PC-9 (cell line): ENCODE measurements around the gene CLASRP. TPM values are rescaled to one million over a fixed set of nuclear protein-coding genes. Genes with fewer than 3 reads are reported as not detected.

Source experiments
- BruUV-seq: library from RNA; stranded (reverse); fragments of 400-500 nt; replicated peaks from 2 replicates; lab custom pipeline; 2021; lab: Mats Ljungman, UMichigan
- CTCF ChIA-PET: fragments of 300-600 bp; sonication (Branson Sonifier 250); formaldehyde crosslinking; loops from one replicate; lab custom pipeline; 2022; ENCODE audit warnings: antibody characterized with exemption; lab: Charles Lee
- POLR2A ChIA-PET: fragments of 300-600 bp; sonication (Branson Sonifier 250); formaldehyde crosslinking; loops from one replicate; lab custom pipeline; 2022; ENCODE audit warnings: antibody characterized with exemption; ENCODE audit not compliant: unreplicated experiment; lab: Charles Lee
- DNase-seq, 2 experiments: peaks; one replicate each; pipeline versions ENCODE4 v3.0.0 to v3.0.0-alpha.2; 2015 to 2022; ENCODE audit warnings: mixed read lengths in 1 of 2
- H2AFZ ChIP-seq: fragments of 200-600 bp; sonication (generic); 2 replicates; pipeline ENCODE4 v1.8.1; 2017; ENCODE audit warnings: antibody characterized with exemption
- H3F3A ChIP-seq: fragments of 200-600 bp; sonication (generic); 2 replicates; pipeline ENCODE4 v1.8.1; 2017; ENCODE audit warnings: antibody characterized with exemption, mild to moderate bottlenecking, low read depth; ENCODE audit not compliant: insufficient read depth
- H3K27ac ChIP-seq: fragments of 200-600 bp; sonication (generic); 2 replicates; pipeline ENCODE4 v1.6.1; 2016; ENCODE audit warnings: mixed run types
- H3K27me3 ChIP-seq: fragments of 200-600 bp; sonication (generic); 2 replicates; pipeline ENCODE4 v1.6.1; 2016; ENCODE audit warnings: low read depth, mixed run types; ENCODE audit not compliant: insufficient read depth
- H3K36me3 ChIP-seq: fragments of 200-600 bp; sonication (generic); 2 replicates; pipeline ENCODE4 v1.6.1; 2016; ENCODE audit warnings: low read depth, mixed run types
- H3K4me1 ChIP-seq: fragments of 200-600 bp; sonication (generic); replicated peaks from 2 replicates; pipeline ENCODE4 v1.6.1; 2016; ENCODE audit warnings: mixed run types; ENCODE audit not compliant: insufficient read depth
- H3K4me2 ChIP-seq: fragments of 200-600 bp; sonication (generic); 2 replicates; pipeline ENCODE4 v1.6.1; 2017; ENCODE audit warnings: mixed run types
- H3K4me3 ChIP-seq: fragments of 200-600 bp; sonication (generic); 2 replicates; pipeline ENCODE4 v1.6.1; 2016; ENCODE audit warnings: mixed run types
- H3K79me2 ChIP-seq: fragments of 200-600 bp; sonication (generic); 2 replicates; pipeline ENCODE4 v1.6.1; 2017; ENCODE audit warnings: low read depth, mixed run types
- H3K9me2 ChIP-seq: fragments of 200-600 bp; sonication (generic); 2 replicates; pipeline ENCODE4 v1.8.1; 2017; ENCODE audit warnings: mild to moderate bottlenecking; ENCODE audit not compliant: insufficient read depth
- H3K9me3 ChIP-seq: fragments of 200-600 bp; sonication (generic); 2 replicates; pipeline ENCODE4 v1.8.1; 2016; ENCODE audit warnings: low read depth; ENCODE audit not compliant: insufficient read depth
- H4K20me1 ChIP-seq: fragments of 200-600 bp; sonication (generic); 2 replicates; pipeline ENCODE4 v1.8.1; 2017; ENCODE audit not compliant: insufficient read depth
- CTCF ChIP-seq: fragments of 200-600 bp; sonication (generic); conservative IDR thresholded peaks from 2 replicates; pipeline ENCODE4 v1.6.1; 2017; ENCODE audit warnings: mixed run types, antibody characterized with exemption, mild to moderate bottlenecking, moderate library complexity
- EZH2 ChIP-seq: fragments of 200-600 bp; sonication (generic); IDR thresholded peaks from 2 replicates; pipeline ENCODE4 v1.8.0; 2017; ENCODE audit warnings: antibody characterized with exemption, low read depth
- intact Hi-C: fragments of 100-400 bp; cut with micrococcal nuclease; formaldehyde crosslinking; loops from one replicate; pipeline ENCODE4 v1.10.0; 2022; ENCODE audit not compliant: unreplicated experiment
- total RNA-seq: library from RNA; stranded (reverse); gene quantifications from 2 replicates; pipeline ENCODE4 v1.2.3, GENCODE V29; 2021

The CLASRP gene
- total RNA-seq, 1 experiment from 2014 or later, result 76.8 TPM

GRCh38 chr19:45037393-45038169 is 1.3 kb upstream of the CLASRP start:
- H3K27me3 ChIP-seq, result no peaks in the 10 kb centered on the region
- TF ChIP-seq CTCF, result no peak
- H3K4me3 ChIP-seq, result no peak overlapping the region
- intact Hi-C loops, result no loop called here
- peaks cover 36% of the 10 kb centered on the region for H3K79me2 ChIP-seq
- H3K4me1 ChIP-seq, result peaks cover 12% of the 10 kb centered on the region
- peaks cover 21% of the 10 kb centered on the region for H3K36me3 ChIP-seq
- no peak overlapping the region for H2AFZ ChIP-seq
- no peaks in the 10 kb centered on the region for H3K9me2 ChIP-seq
- no peak overlapping the region; the same call in 1 of the 2 replicates for H3K4me2 ChIP-seq
- peaks cover 19% of the 10 kb centered on the region; the same call in 1 of the 2 replicates for H3F3A ChIP-seq
- no peak overlapping the region for H3K27ac ChIP-seq
- no peak for DNase-seq
- H4K20me1 ChIP-seq, result peaks cover 31% of the 10 kb centered on the region
- POLR2A ChIA-PET, result no interaction called here
- CTCF ChIA-PET, result interaction anchor here (0.6 kb wide), 1 partner anchor 31 kb away, joined by 8 read pairs; no protein-coding TSS in a partner anchor
- no peaks in the 10 kb centered on the region for H3K9me3 ChIP-seq
- no TSS peak for BruUV-seq

DNA sequence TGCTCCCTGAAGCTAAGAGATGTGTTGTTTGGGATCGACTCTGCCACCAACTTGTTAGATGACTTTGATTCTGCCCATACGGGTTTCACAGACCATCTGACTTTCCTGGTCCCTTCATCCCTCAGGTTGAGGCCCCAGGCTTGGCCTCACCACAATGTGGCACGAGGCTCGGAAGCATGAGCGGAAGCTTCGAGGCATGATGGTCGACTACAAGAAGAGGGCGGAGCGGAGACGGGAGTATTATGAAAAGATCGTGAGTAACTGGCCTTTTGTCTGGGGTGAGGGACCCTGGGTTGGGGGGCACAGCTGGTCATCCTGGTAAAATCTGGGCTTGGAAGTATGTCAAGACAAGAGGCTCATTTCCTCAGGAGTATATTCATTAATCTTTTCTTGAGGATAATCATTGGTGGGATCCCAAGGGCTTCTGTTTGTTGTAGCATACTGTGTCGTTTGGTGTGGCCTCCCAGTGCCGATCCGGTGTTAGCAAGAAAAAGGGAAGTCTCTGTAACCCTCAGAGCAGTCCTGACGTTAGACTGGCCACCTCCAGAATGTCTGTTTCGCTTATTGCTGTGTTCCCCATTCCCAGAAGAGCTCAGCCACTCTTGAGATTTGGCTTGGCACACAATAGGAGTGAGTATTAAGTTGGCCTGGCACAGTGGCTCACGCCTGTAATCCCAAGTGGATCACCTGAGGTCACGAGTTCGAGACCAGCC is 1.4 kb downstream of the CLASRP start:
- ChIA-PET POLR2A (interaction anchor here (0.6 kb wide), 2 partner anchors 83 to 285 kb away, joined by 4 to 8 read pairs; no protein-coding TSS in a partner anchor), CTCF (interaction anchor here (0.6 kb wide), 1 partner anchor 108 kb away, joined by 4 read pairs; no protein-coding TSS in a partner anchor)
- DNase-seq, result no peak
- H3K9me2 ChIP-seq, result no peaks in the 10 kb centered on the region
- H3K27me3 ChIP-seq, result no peaks in the 10 kb centered on the region
- TSS peak; percentile 29 for BruUV-seq
- H3K4me1 ChIP-seq, result peaks cover 12% of the 10 kb centered on the region
- intact Hi-C loops, result no loop called here
- peaks cover 35% of the 10 kb centered on the region for H3K36me3 ChIP-seq
- peaks cover 23% of the 10 kb centered on the region; the same call in 1 of the 2 replicates for H3F3A ChIP-seq
- no peak overlapping the region for H3K27ac ChIP-seq
- peak overlapping the region; percentile 99 for H3K4me2 ChIP-seq
- peaks cover 55% of the 10 kb centered on the region for H4K20me1 ChIP-seq
- no peaks in the 10 kb centered on the region for H3K9me3 ChIP-seq
- peak overlapping the region; percentile 100 for H3K4me3 ChIP-seq
- TF ChIP-seq CTCF (no peak), EZH2 (no peak)
- peaks cover 60% of the 10 kb centered on the region for H3K79me2 ChIP-seq
- no peak overlapping the region for H2AFZ ChIP-seq

GRCh38 chr19:45041125-45041524 is 2.3 kb downstream of the CLASRP start:
- ChIA-PET CTCF (no interaction called here), POLR2A (interaction anchor here (0.6 kb wide), 1 partner anchor 284 kb away, joined by 4 read pairs; no protein-coding TSS in a partner anchor)
- peaks cover 12% of the 10 kb centered on the region for H3K4me1 ChIP-seq
- no peaks in the 10 kb centered on the region for H3K27me3 ChIP-seq
- no peak overlapping the region for H3K4me3 ChIP-seq
- no peak overlapping the region for H3K4me2 ChIP-seq
- DNase-seq, result no peak
- H3K27ac ChIP-seq, result no peak overlapping the region
- peaks cover 69% of the 10 kb centered on the region for H3K79me2 ChIP-seq
- TF ChIP-seq CTCF, result no peak
- TF ChIP-seq EZH2, result no peak
- H3K9me2 ChIP-seq, result no peaks in the 10 kb centered on the region
- peaks cover 31% of the 10 kb centered on the region; the same call in 1 of the 2 replicates for H3F3A ChIP-seq
- H2AFZ ChIP-seq, result no peak overlapping the region
- intact Hi-C loops, result no loop called here
- BruUV-seq, result no TSS peak
- H3K36me3 ChIP-seq, result peaks cover 43% of the 10 kb centered on the region
- H3K9me3 ChIP-seq, result no peaks in the 10 kb centered on the region
- H4K20me1 ChIP-seq, result peaks cover 64% of the 10 kb centered on the region
